K562 (cell line): ENCODE data around the gene HOMEZ. TPM values are rescaled to one million over a fixed set of nuclear protein-coding genes. Genes with fewer than 3 reads are reported as not detected.

Experiments
- AFF4 ChIP-seq: sonication (generic); formaldehyde crosslinking; IDR thresholded peaks from 2 replicates; pipeline ENCODE4 v1.8.0; 2023; ENCODE audit warnings: mild to moderate bottlenecking, missing genetic modification reagents
- ARID1B ChIP-seq: fragments of 450-650 bp; IDR thresholded peaks from 2 replicates; pipeline ENCODE4 v1.6.1; 2016; ENCODE audit warnings: antibody characterized with exemption, mild to moderate bottlenecking, inconsistent platforms
- ARID3B ChIP-seq: fragments of 250-450 bp; sonication (Bioruptor Pico); IDR thresholded peaks from 2 replicates; pipeline ENCODE4 v1.4.0; 2020; ENCODE audit warnings: borderline replicate concordance
- CREB1 ChIP-seq, 2 experiments: sonication (generic) in 1 of 2; formaldehyde crosslinking in 1 of 2; IDR thresholded peaks; 2 replicates each; pipeline versions ENCODE4 v1.6.1 to v1.8.0; 2012 to 2022; ENCODE audit warnings: inconsistent platforms in 1 of 2, mild to moderate bottlenecking in 1 of 2, missing genetic modification reagents in 1 of 2, moderate library complexity in 1 of 2
- CXXC5 ChIP-seq: fragments of 250-450 bp; sonication (Bioruptor Pico); IDR thresholded peaks from 2 replicates; pipeline ENCODE4 v1.8.0; 2022; ENCODE audit warnings: inconsistent platforms, mild to moderate bottlenecking, moderate library complexity
- ELF1 ChIP-seq: fragments of 200-800 bp; sonication (Bioruptor generic); IDR thresholded peaks from 2 replicates; pipeline ENCODE4 v1.6.1; 2016; ENCODE audit warnings: missing genetic modification characterization, missing compliant biosample characterization
- ETS1 ChIP-seq: conservative IDR thresholded peaks from 2 replicates; pipeline ENCODE4 v1.6.1; 2011; ENCODE audit warnings: low read depth, mild to moderate bottlenecking, low read length; ENCODE audit not compliant: control insufficient read depth
- FOXA1 ChIP-seq: fragments of 450-650 bp; IDR thresholded peaks from 2 replicates; pipeline ENCODE4 v1.6.1; 2016; ENCODE audit warnings: mild to moderate bottlenecking, borderline replicate concordance
- MEF2A ChIP-seq: IDR thresholded peaks from 2 replicates; pipeline ENCODE4 v1.6.1; 2011; ENCODE audit warnings: low read depth, mild to moderate bottlenecking, low read length, moderate library complexity; ENCODE audit not compliant: control insufficient read depth
- MTA3 ChIP-seq: fragments of 450-650 bp; formaldehyde crosslinking; IDR thresholded peaks from 2 replicates; pipeline ENCODE4 v1.6.1; 2017; ENCODE audit warnings: mild to moderate bottlenecking, borderline replicate concordance
- RBM17 ChIP-seq: fragments of 200-400 bp; formaldehyde crosslinking; IDR thresholded peaks from 2 replicates; pipeline ENCODE4 v1.6.1; 2017; ENCODE audit warnings: low read depth, mild to moderate bottlenecking, low read length, borderline replicate concordance
- RNF2 ChIP-seq: sonication (generic); IDR thresholded peaks from 2 replicates; pipeline ENCODE4 v1.6.1; 2016
- SMARCC2 ChIP-seq: fragments of 450-650 bp; IDR thresholded peaks from 2 replicates; pipeline ENCODE4 v1.6.1; 2017; ENCODE audit warnings: antibody characterized with exemption, moderate library complexity, mild to moderate bottlenecking, low read depth
- TAL1 ChIP-seq: fragments of 450-650 bp; IDR thresholded peaks from 2 replicates; pipeline ENCODE4 v1.6.1; 2016; ENCODE audit warnings: mild to moderate bottlenecking
- TFE3 ChIP-seq: fragments of 450-650 bp; formaldehyde crosslinking; IDR thresholded peaks from 2 replicates; pipeline ENCODE4 v1.4.0; 2020; ENCODE audit warnings: mild to moderate bottlenecking, mixed read lengths
- USF2 ChIP-seq: sonication (generic); formaldehyde crosslinking; IDR thresholded peaks from 2 replicates; pipeline ENCODE4 v1.5.0; 2020; ENCODE audit warnings: missing genetic modification reagents
- ZEB2 ChIP-seq: fragments of 450-650 bp; IDR thresholded peaks from 2 replicates; pipeline ENCODE4 v1.6.1; 2016
- polyA plus RNA-seq, 8 experiments: library from polyadenylated mRNA; depleted of rRNA in 4 of 8; stranded (reverse) in 5 of 8; unstranded in 3 of 8; fragments of >200 nt; fragmentation: Nextera tagmentation in 2 of 8; fragmentation: Illumina TruSeq in 1 of 8; extraction: Ambion mirVana in 2 of 8; extraction: Trizol in 1 of 8; gene quantifications; 2 replicates each; pipeline versions ENCODE4 v1.2.1 to v1.2.3, GENCODE V29; 2011 to 2014; ENCODE audit warnings: inconsistent platforms in 1 of 8, missing spikeins in 1 of 8
- total RNA-seq, 7 experiments: library from RNA; depleted of rRNA in 6 of 7; stranded (reverse); fragments of >200 nt in 6 of 7; fragmentation: Illumina TruSeq in 2 of 7; extraction: Trizol in 2 of 7; gene quantifications; 2 replicates each; pipeline versions ENCODE4 v1.2.1 to v1.2.3, GENCODE V29; 2011 to 2021; ENCODE audit warnings: low replicate concordance in 1 of 7

Gene HOMEZ
- total and polyA plus RNA-seq, 9 of the 15 experiments (the other 6 are each of a cell fraction or from before 2014, with no cell fraction given), result 3.0 to 30.2 (median 16.9) TPM

GRCh38 chr14:23302290-23303225 lies 16.6 kb upstream of the HOMEZ start, which contains the start of gene PPP1R3E (continued):
- 0 out of 2 replicates have a peak, but pooled peaks have one; percentile 29 for TF ChIP-seq AFF4
- no peak for TF ChIP-seq TAL1
- TF ChIP-seq USF2 (CRISPR knock-in tag), result no peak
- TF ChIP-seq FOXA1, result no peak
- no peak for TF ChIP-seq ELF1
- TF ChIP-seq MTA3, result no peak
- peak; percentile 58 for TF ChIP-seq ETS1
- 0 out of 2 replicates have a peak, but pooled peaks have one; percentile 55 for TF ChIP-seq ZEB2
- TF ChIP-seq CXXC5 (CRISPR knock-in tag), result peak; percentile 27; the same call in 1 of the 2 replicates
- TF ChIP-seq RBM17, result no peak
- TF ChIP-seq CREB1 (IDR thresholded peaks at IDR 0.05), result no peak
- TF ChIP-seq CREB1 (CRISPR knock-in tag; IDR thresholded peaks at IDR 0.05), result peak; percentile 60
- TF ChIP-seq RNF2, result no peak
- TF ChIP-seq TFE3, result no peak
- TF ChIP-seq ARID3B, result no peak
- TF ChIP-seq ARID1B, result no peak; the same call in 1 of the 2 replicates
- TF ChIP-seq SMARCC2, result no peak
- no peak for TF ChIP-seq MEF2A
